ENCODE data around the gene RANBP1. TPM values are rescaled to one million over a fixed set of nuclear protein-coding genes. Genes with fewer than 3 reads are reported as not detected.

Gene RANBP1
- total and polyA plus RNA-seq, 9 of the 15 experiments (the other 6 are each of a cell fraction or from before 2014, with no cell fraction given): 162 to 2,891 (median 1,289) TPM

- no peak for DNase-seq (ENCODE audit: extremely low read depth in 1 of 4, low spot score in 3 of 4)
- in situ Hi-C loops (cut with MboI) (no loop called here), intact Hi-C loops (cut with micrococcal nuclease) (no loop called here)
- ATAC-seq: no peak
- peaks cover 9 to 89% of the 10 kb centered on the region in 2 experiments for H3K4me1 ChIP-seq (replicated peaks in 1 of 2; ENCODE audit: control insufficient read depth in 2 of 2, insufficient read depth in 2 of 2, low read length in 2 of 2)
- no peaks in the 10 kb centered on the region for H3K9me3 ChIP-seq (replicated peaks; ENCODE audit: control insufficient read depth, insufficient read depth, low read depth, low read length)
- no peak overlapping the region for H3K4me2 ChIP-seq (ENCODE audit: insufficient read depth, low read length)
- no peaks in the 10 kb centered on the region for H3K79me2 ChIP-seq (ENCODE audit: control insufficient read depth, insufficient read depth, low read length)
- no peaks in the 10 kb centered on the region for H3K27me3 ChIP-seq (ENCODE audit: control insufficient read depth in 2 of 2, insufficient read depth in 2 of 2, low read length in 2 of 2)
- CTCF ChIA-PET (ENCODE audit: low intra/inter-chr PET ratio): no interaction called here
- H3K36me3 ChIP-seq (ENCODE audit: control insufficient read depth, insufficient read depth, low read length): peaks cover 17% of the 10 kb centered on the region; the same call in 2 of the 3 replicates
- POLR2A ChIA-PET: interaction anchor here (0.6 to 7.2 kb wide), 5 partner anchors 11 to 155 kb away, joined by 3 to 68 read pairs (median 4); no protein-coding TSS in a partner anchor
- H3K4me3 ChIP-seq: no peak overlapping the region
- WGBS (ENCODE audit: insufficient coverage, low coverage, missing lambda C conversion rate): 81% methylated on average over 17 of the region's 17 CpGs
- FAIRE-seq: no peak
- H3K9ac ChIP-seq (ENCODE audit: insufficient read depth in 1 of 2, low read depth in 2 of 2, low read length in 2 of 2): peak overlapping the region in 1 of 2 experiments; percentile 65; a peak in 2 of 4 replicates
- H4K20me1 ChIP-seq (replicated peaks; ENCODE audit: control insufficient read depth, insufficient read depth, low read length): peaks cover 38% of the 10 kb centered on the region
- BruUV-seq (replicated peaks): no TSS peak
- H3K9me1 ChIP-seq (ENCODE audit: control insufficient read depth, insufficient read depth, low read length): peaks cover 18% of the 10 kb centered on the region
- H3K27ac ChIP-seq (ENCODE audit: extremely low read depth, low read depth, low read length): no peak overlapping the region
- no peak overlapping the region for H2AFZ ChIP-seq (ENCODE audit: low read depth, low read length)
- TF ChIP-seq SMAD3 (CRISPR knock-in tag; conservative IDR thresholded peaks at IDR 0.05): no peak
- no peak for TF ChIP-seq CC2D1A (IDR thresholded peaks at IDR 0.05)
- peak; percentile 42 for TF ChIP-seq PCBP1 (IDR thresholded peaks at IDR 0.05; ENCODE audit: low read depth, low read length, poor library complexity, severe bottlenecking)
- TF ChIP-seq SRSF1 (IDR thresholded peaks at IDR 0.05; ENCODE audit: low read depth, low read length): no peak
- TF ChIP-seq TRIM28 (IDR thresholded peaks at IDR 0.05): no peak
- no peak for TF ChIP-seq CREB1 (IDR thresholded peaks at IDR 0.05)
- TF ChIP-seq CREB1 (CRISPR knock-in tag; IDR thresholded peaks at IDR 0.05): no peak
- TF ChIP-seq ZNF165 (CRISPR knock-in tag; IDR thresholded peaks at IDR 0.05; ENCODE audit: borderline replicate concordance): peak; percentile 64; the same call in 1 of the 2 replicates
- TF ChIP-seq COPS2 (conservative IDR thresholded peaks at IDR 0.05): no peak
- no peak for TF ChIP-seq EP400 (IDR thresholded peaks at IDR 0.05)
- no peak for TF ChIP-seq PKNOX1 (IDR thresholded peaks at IDR 0.05)
- TF ChIP-seq CREB3L1 (IDR thresholded peaks at IDR 0.05; ENCODE audit: borderline replicate concordance, low read depth): no peak
- no peak for TF ChIP-seq CBX1 (IDR thresholded peaks at IDR 0.05; ENCODE audit: low read depth)
- no peak for TF ChIP-seq ZNF696 (CRISPR knock-in tag; conservative IDR thresholded peaks at IDR 0.05)
- 0 out of 2 replicates have a peak, but pooled peaks have one; percentile 6 for TF ChIP-seq RBFOX2 (IDR thresholded peaks at IDR 0.05; ENCODE audit: low read depth, low read length)
- TF ChIP-seq RREB1 (CRISPR knock-in tag; IDR thresholded peaks at IDR 0.05): 0 out of 2 replicates have a peak, but pooled peaks have one; percentile 29
Observed at GRCh38 chr22:20140521-20140964, 24.6 kb downstream of the RANBP1 start.

All from K562 (cell line).